ENCODE measurements around the gene HIKESHI. TPM values are rescaled to one million over a fixed set of nuclear protein-coding genes. Genes with fewer than 3 reads are reported as not detected.
"Not testable (repeated sequence)": the region's sequence is repeated elsewhere in the genome, so short reads cannot be mapped to it uniquely, and the experiment has no call there.

Gene HIKESHI
- total and polyA plus RNA-seq, 8 donors: 28.5 to 67.2 (median 50.3) TPM

DNA sequence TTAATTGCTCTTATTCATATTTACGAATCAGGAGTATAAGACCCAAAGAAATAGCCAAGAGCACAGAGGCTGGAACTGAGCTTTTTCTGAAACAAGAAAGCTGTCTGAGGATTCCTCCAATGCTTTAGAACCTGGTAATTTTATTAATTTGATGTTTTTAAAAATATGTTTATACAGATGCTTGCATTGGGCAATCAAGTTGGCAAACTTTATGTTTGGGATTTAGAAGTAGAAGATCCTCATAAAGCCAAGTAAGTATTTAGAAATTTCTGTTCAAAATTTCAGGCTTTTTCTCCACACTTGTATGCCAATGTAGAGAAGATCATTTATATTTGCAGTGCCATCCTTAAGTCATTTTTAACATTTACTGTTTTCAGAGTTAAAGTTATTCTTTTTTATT, 24.3 kb upstream of the HIKESHI start:
- H3K4me1 ChIP-seq: peaks cover 4% of the 10 kb centered on the region in 2 donors
- H3K4me3 ChIP-seq: no peak overlapping the region
- no peaks in the 10 kb centered on the region for H3K27me3 ChIP-seq
- DNase-seq (no peak), ATAC-seq (no peak)
- TF ChIP-seq, protein P1, sequence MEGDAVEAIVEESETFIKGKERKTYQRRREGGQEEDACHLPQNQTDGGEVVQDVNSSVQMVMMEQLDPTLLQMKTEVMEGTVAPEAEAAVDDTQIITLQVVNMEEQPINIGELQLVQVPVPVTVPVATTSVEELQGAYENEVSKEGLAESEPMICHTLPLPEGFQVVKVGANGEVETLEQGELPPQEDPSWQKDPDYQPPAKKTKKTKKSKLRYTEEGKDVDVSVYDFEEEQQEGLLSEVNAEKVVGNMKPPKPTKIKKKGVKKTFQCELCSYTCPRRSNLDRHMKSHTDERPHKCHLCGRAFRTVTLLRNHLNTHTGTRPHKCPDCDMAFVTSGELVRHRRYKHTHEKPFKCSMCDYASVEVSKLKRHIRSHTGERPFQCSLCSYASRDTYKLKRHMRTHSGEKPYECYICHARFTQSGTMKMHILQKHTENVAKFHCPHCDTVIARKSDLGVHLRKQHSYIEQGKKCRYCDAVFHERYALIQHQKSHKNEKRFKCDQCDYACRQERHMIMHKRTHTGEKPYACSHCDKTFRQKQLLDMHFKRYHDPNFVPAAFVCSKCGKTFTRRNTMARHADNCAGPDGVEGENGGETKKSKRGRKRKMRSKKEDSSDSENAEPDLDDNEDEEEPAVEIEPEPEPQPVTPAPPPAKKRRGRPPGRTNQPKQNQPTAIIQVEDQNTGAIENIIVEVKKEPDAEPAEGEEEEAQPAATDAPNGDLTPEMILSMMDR (IDR thresholded peaks at IDR 0.05): no peak
- H3K9me3 ChIP-seq: no peaks in the 10 kb centered on the region
- intact Hi-C loops (cut with DNase I): no loop called here
- no peak overlapping the region for H3K27ac ChIP-seq
- peaks cover 0 to 41% of the 10 kb centered on the region in 2 donors for H3K36me3 ChIP-seq

DNA sequence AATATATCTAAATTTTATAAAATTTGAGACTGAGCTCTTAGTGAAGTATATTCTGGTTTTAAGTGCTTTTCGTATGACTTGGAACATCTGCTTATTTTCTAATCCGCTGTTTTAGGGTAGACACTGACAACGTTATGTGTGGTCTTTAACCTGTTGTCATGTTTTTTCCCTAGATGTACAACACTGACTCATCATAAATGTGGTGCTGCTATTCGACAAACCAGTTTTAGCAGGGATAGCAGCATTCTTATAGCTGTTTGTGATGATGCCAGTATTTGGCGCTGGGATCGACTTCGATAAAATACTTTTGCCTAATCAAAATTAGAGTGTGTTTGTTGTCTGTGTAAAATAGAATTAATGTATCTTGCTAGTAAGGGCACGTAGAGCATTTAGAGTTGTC, 23.8 kb upstream of the HIKESHI start:
- Histone ChIP-seq H3K9me3 (no peaks in the 10 kb centered on the region), H3K36me3 (peaks cover 0 to 37% of the 10 kb centered on the region in 2 donors), H3K27me3 (no peaks in the 10 kb centered on the region), H3K27ac (no peak overlapping the region), H3K4me1 (peaks cover 4% of the 10 kb centered on the region in 2 donors), H3K4me3 (no peak overlapping the region)
- intact Hi-C loops (cut with DNase I): no loop called here
- TF ChIP-seq, protein P1 (IDR thresholded peaks at IDR 0.05): no peak
- ATAC-seq: no peak
- no peak for DNase-seq

DNA sequence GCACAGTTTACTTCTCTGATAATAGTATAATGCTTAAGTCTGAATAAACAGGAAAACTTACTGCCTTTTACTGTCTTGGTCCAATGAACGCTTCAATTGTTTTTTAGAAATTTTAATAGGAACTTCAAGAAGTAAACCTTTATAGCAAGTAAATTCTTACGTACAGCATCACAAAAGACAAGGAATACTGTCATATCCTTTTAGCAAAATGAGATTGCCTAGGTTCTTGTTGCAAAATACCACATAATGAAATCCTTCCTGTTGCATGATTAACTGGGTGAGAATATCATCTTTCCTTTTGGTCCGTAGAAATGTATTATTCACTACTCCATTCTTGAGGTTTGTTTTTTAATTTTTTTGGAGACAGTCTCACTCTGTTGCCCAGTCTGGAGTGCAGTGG, 22.3 kb upstream of the HIKESHI start:
- no peak overlapping the region for H3K4me3 ChIP-seq
- no peak overlapping the region for H3K27ac ChIP-seq
- no peaks in the 10 kb centered on the region for H3K9me3 ChIP-seq
- peaks cover 4% of the 10 kb centered on the region in 2 donors for H3K4me1 ChIP-seq
- intact Hi-C loops (cut with DNase I): no loop called here
- ATAC-seq (no peak), DNase-seq (no peak)
- no peaks in the 10 kb centered on the region for H3K27me3 ChIP-seq
- H3K36me3 ChIP-seq: peaks cover 0 to 47% of the 10 kb centered on the region in 2 donors
- TF ChIP-seq, protein P1 (IDR thresholded peaks at IDR 0.05): no peak

DNA sequence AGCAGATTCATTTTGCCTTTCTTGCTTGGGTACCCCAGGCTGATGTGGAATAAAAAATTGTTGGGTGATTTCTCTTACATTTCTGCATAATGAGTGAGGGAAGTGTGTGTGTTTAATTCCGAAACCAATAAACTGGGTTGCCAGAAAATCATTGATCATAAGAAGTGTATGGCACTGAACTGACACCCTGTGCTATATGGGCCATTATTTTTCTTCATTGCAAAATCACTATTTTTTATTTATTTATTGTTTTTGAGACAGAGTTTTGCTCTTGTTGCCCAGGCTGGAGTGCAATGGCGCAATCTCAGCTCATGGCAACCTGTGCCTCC, 14.6 kb upstream of the HIKESHI start:
- Histone ChIP-seq H3K4me1 (no peaks in the 10 kb centered on the region), H3K9me3 (no peaks in the 10 kb centered on the region), H3K27ac (no peak overlapping the region), H3K4me3 (no peak overlapping the region), H3K36me3 (peaks cover 0 to 16% of the 10 kb centered on the region in 2 donors), H3K27me3 (no peaks in the 10 kb centered on the region)
- TF ChIP-seq, protein P1 (IDR thresholded peaks at IDR 0.05): no peak
- ATAC-seq (no peak), DNase-seq (no peak)
- intact Hi-C loops (cut with DNase I): no loop called here

DNA sequence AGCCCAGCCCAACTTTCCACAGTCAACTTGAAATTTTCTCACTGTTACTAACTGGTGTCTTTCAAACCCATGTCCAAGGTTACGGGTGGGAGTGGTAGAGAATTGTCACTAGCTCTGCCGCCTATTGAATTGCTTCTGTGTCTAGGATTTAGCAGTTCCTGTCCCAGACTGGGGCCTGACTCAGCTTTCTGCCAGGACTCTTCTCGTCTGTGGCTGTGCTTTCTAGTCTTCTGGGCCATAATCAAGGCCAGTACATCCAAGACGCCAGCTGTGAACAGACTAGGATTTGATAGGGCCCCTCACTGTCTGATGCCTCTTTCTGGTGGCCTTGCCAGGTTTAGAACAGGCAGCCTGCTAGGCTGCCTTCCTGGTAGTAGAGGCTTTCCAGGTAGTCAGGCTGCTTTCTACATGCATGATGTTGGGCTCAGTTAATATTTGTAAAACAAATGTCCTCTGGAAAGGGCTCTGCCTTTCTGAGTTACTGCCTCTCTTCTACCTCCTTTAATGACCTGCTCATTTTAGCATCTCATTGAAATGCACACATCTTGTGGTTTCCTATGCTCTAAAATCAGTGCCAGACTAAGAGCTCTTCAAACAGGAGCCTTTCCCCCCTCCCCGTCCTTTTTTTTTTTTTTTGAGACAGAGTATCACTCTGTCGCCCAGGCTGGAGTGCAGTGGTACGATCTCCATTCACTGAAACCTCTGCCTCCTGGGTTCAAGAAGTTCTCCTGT, 13.1 kb upstream of the HIKESHI start:
- Histone ChIP-seq H3K27me3 (no peaks in the 10 kb centered on the region), H3K36me3 (peaks cover 0 to 14% of the 10 kb centered on the region in 2 donors), H3K4me1 (no peaks in the 10 kb centered on the region), H3K4me3 (no peak overlapping the region), H3K27ac (no peak overlapping the region), H3K9me3 (no peaks in the 10 kb centered on the region)
- ATAC-seq (no peak), DNase-seq (no peak)
- intact Hi-C loops (cut with DNase I): no loop called here
- TF ChIP-seq, protein P1 (IDR thresholded peaks at IDR 0.05): no peak

DNA sequence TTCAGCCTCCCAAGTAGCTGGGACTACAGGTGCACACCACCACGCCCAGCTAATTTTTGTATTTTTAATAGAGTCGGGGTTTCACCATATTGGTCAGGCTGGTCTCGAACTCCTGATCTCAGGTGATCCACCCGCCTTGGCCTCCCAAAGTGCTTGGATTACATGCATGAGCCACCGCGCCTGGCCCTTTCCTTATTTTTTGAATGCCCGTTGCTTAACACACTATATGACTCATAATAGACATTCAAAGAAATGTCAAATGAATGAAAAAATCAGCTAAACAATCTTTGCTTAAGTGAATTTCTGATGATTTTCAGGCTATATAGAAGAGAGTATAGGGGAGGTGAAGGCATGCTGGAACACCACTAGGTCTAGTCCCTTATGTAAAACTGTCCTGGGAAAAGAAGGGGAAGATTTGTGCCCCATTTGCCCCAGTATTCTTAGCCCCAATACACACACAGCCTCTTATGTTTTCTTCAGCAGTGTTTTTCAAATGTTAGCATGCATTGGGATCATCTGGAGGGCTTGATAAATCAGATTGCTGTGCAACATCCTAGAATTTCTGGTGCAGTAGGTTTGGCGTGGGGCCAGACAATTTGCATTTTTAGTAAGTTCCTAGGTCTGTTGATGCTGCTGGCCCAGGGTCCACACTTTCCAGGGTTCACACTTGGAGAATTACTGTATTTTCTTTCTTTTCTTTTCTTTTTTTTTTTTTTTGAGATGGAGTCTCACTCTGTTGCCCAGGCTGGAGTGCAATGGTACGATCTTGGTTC, 12.3 kb upstream of the HIKESHI start:
- H3K9me3 ChIP-seq; H3K4me3 ChIP-seq; H3K27me3 ChIP-seq; intact Hi-C loops (cut with DNase I); ATAC-seq; DNase-seq; H3K27ac ChIP-seq; H3K4me1 ChIP-seq; H3K36me3 ChIP-seq: not testable (repeated sequence)

Measured in left lung (tissue), 10 donors.